Measurements from ENCODE around the gene ZNF439.

DNA sequence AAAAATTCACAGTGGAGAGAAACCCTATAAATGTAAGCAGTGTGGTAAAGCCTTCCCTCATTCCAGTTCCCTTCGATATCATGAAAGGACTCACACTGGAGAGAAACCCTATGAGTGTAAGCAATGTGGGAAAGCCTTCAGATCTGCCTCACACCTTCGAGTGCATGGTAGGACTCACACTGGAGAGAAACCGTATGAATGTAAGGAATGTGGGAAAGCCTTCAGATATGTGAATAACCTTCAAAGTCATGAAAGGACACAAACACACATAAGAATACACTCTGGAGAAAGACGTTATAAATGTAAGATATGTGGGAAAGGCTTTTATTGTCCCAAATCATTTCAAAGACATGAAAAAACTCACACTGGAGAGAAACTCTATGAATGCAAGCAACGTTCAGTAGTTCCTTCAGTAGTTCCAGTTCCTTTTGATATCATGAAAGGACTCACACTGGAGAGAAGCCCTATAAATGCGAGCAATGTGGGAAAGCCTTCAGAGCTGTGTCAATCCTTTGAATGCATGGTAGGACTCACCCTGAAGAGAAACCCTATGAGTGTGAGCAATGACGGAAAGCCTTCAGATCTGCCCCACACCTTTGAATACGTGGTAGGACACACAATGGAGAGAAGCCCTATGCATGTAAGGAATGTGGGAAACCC is 16.1 kb upstream of the ZNF439 start:
- TF ChIP-seq, protein P1, sequence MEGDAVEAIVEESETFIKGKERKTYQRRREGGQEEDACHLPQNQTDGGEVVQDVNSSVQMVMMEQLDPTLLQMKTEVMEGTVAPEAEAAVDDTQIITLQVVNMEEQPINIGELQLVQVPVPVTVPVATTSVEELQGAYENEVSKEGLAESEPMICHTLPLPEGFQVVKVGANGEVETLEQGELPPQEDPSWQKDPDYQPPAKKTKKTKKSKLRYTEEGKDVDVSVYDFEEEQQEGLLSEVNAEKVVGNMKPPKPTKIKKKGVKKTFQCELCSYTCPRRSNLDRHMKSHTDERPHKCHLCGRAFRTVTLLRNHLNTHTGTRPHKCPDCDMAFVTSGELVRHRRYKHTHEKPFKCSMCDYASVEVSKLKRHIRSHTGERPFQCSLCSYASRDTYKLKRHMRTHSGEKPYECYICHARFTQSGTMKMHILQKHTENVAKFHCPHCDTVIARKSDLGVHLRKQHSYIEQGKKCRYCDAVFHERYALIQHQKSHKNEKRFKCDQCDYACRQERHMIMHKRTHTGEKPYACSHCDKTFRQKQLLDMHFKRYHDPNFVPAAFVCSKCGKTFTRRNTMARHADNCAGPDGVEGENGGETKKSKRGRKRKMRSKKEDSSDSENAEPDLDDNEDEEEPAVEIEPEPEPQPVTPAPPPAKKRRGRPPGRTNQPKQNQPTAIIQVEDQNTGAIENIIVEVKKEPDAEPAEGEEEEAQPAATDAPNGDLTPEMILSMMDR (IDR thresholded peaks at IDR 0.05) = no peak
- no peak for TF ChIP-seq POLR2A (IDR thresholded peaks at IDR 0.05)
